K562 (cell line): Measurements from ENCODE around the gene GET4. TPM values are rescaled to one million over a fixed set of nuclear protein-coding genes. Genes with fewer than 3 reads are reported as not detected.

Experiments
- ATAC-seq: fragments of 200-7000 bp; cut with Tn5 transposase; 3 replicates; pipeline ENCODE4 v1.9.1; 2020; ENCODE audit warnings: moderate library complexity
- BruUV-seq: library from RNA; stranded (reverse); fragments of 400-500 nt; replicated peaks from 2 replicates; lab custom pipeline; 2021; lab: Mats Ljungman, UMichigan
- CTCF ChIA-PET: fragments of 300-600 bp; formaldehyde crosslinking; extraction: SDS; loops from one replicate; lab custom pipeline; 2021; ENCODE audit warnings: low intra/inter-chr PET ratio; lab: Yijun Ruan, JAX
- POLR2A ChIA-PET: fragments of 300-600, 350-650 bp; sonication (Branson Sonifier 250); formaldehyde crosslinking; extraction: SDS; loops from one replicate; lab custom pipeline; 2021; ENCODE audit warnings: antibody characterized with exemption, inconsistent platforms; lab: Yijun Ruan, JAX
- DNase-seq, 4 experiments: peaks; one replicate each; pipeline versions ENCODE4 v3.0.0 to v3.0.0-alpha.2; 2011 to 2018; ENCODE audit warnings: low spot score in 3 of 4, mixed read lengths in 3 of 4; ENCODE audit errors: extremely low read depth in 1 of 4
- FAIRE-seq: peaks from 2 replicates; lab custom pipeline; 2011; peaks lifted over from hg19 to GRCh38; lab: Jason Lieb, UNC
- H2AFZ ChIP-seq: 2 replicates; pipeline ENCODE4 v1.6.0; 2011; ENCODE audit warnings: low read depth, low read length, control low read depth, inconsistent platforms
- H3K27ac ChIP-seq: fragments of 200-600 bp; 3 replicates; pipeline ENCODE4 v1.8.0; 2011; ENCODE audit warnings: low read depth, mild to moderate bottlenecking, control low read depth, inconsistent platforms, low read length, moderate library complexity, mixed read lengths; ENCODE audit errors: extremely low read depth
- H3K27me3 ChIP-seq, 2 experiments: fragments of 300-600 bp in 1 of 2; 2 replicates in 1 of 2; 3 replicates in 1 of 2; pipeline versions ENCODE4 v1.6.0 to v1.8.0; 2011; ENCODE audit warnings: inconsistent platforms in 2 of 2, low read length in 2 of 2, mild to moderate bottlenecking in 1 of 2, mixed read lengths in 1 of 2, moderate library complexity in 1 of 2; ENCODE audit not compliant: control insufficient read depth in 2 of 2, insufficient read depth in 2 of 2
- H3K36me3 ChIP-seq: fragments of 300-600 bp; 3 replicates; pipeline ENCODE4 v1.8.0; 2011; ENCODE audit warnings: mild to moderate bottlenecking, low read length, inconsistent platforms; ENCODE audit not compliant: control insufficient read depth, insufficient read depth
- H3K4me1 ChIP-seq, 2 experiments: fragments of 200-600 bp in 1 of 2; replicated peaks in 1 of 2; 2 replicates in 1 of 2; 3 replicates in 1 of 2; pipeline versions ENCODE4 v1.5.1 to v1.8.0; 2011; ENCODE audit warnings: inconsistent platforms in 2 of 2, low read length in 2 of 2, mild to moderate bottlenecking in 1 of 2, mixed read lengths in 1 of 2, moderate library complexity in 1 of 2; ENCODE audit not compliant: control insufficient read depth in 2 of 2, insufficient read depth in 2 of 2
- H3K4me2 ChIP-seq: 2 replicates; pipeline ENCODE4 v1.6.1; 2011; ENCODE audit warnings: low read length, control low read depth, inconsistent platforms, mixed read lengths; ENCODE audit not compliant: insufficient read depth
- H3K4me3 ChIP-seq: fragments of 200-600 bp; sonication (generic), shearing (Covaris generic); 2 replicates; pipeline ENCODE4 v1.5.1; 2016; ENCODE audit warnings: control low read depth, inconsistent platforms
- H3K79me2 ChIP-seq: fragments of 200-600 bp; 3 replicates; pipeline ENCODE4 v1.8.0; 2011; ENCODE audit warnings: low read length, inconsistent platforms; ENCODE audit not compliant: control insufficient read depth, insufficient read depth
- H3K9ac ChIP-seq, 2 experiments: 2 replicates each; pipeline versions ENCODE4 v1.6.0 to v1.6.1; 2011; ENCODE audit warnings: low read depth in 2 of 2, low read length in 2 of 2, control low read depth in 1 of 2, inconsistent platforms in 1 of 2, mild to moderate bottlenecking in 1 of 2, mixed read lengths in 1 of 2; ENCODE audit not compliant: insufficient read depth in 1 of 2
- H3K9me1 ChIP-seq: one replicate; pipeline ENCODE4 v1.6.0; 2011; ENCODE audit warnings: inconsistent platforms, mild to moderate bottlenecking, low read length, moderate library complexity; ENCODE audit not compliant: control insufficient read depth, insufficient read depth
- H3K9me3 ChIP-seq: replicated peaks from 2 replicates; pipeline ENCODE4 v1.5.1; 2011; ENCODE audit warnings: low read depth, low read length, inconsistent platforms; ENCODE audit not compliant: control insufficient read depth, insufficient read depth
- H4K20me1 ChIP-seq: replicated peaks from 2 replicates; pipeline ENCODE4 v1.6.1; 2011; ENCODE audit warnings: low read length, inconsistent platforms, mixed read lengths; ENCODE audit not compliant: control insufficient read depth, insufficient read depth
- CBFA2T2 ChIP-seq: fragments of 450-650 bp; conservative IDR thresholded peaks from 2 replicates; pipeline ENCODE4 v1.6.1; 2017; ENCODE audit warnings: mild to moderate bottlenecking
- FOXA3 ChIP-seq, 2 experiments: fragments of 450-650 bp in 1 of 2; sonication (generic) in 1 of 2; formaldehyde crosslinking; IDR thresholded peaks in 1 of 2; conservative IDR thresholded peaks in 1 of 2; 2 replicates each; pipeline versions ENCODE4 v1.4.0 to v1.8.0; 2020 to 2022; ENCODE audit warnings: mild to moderate bottlenecking in 2 of 2, missing genetic modification reagents in 1 of 2
- GTF2F1 ChIP-seq: IDR thresholded peaks from 2 replicates; pipeline ENCODE4 v1.6.1; 2011; ENCODE audit warnings: low read depth, low read length, improper control_type of control experiment
- KLF1 ChIP-seq: fragments of 450-650 bp; IDR thresholded peaks from 2 replicates; pipeline ENCODE4 v1.6.1; 2016; ENCODE audit warnings: missing genetic modification characterization, missing compliant biosample characterization
- MIER1 ChIP-seq: fragments of 450-650 bp; IDR thresholded peaks from 2 replicates; pipeline ENCODE4 v1.6.1; 2016; ENCODE audit warnings: antibody characterized with exemption, mild to moderate bottlenecking, low read depth
- MXI1 ChIP-seq: IDR thresholded peaks from 2 replicates; pipeline ENCODE4 v1.6.1; 2011; ENCODE audit warnings: low read depth, mild to moderate bottlenecking, improper control_type of control experiment, low read length
- MYBL2 ChIP-seq, 2 experiments: fragments of 450-650 bp in 1 of 2; sonication (generic) in 1 of 2; formaldehyde crosslinking in 1 of 2; IDR thresholded peaks; 2 replicates each; pipeline versions ENCODE4 v1.6.1 to v1.8.1; 2017 to 2022; ENCODE audit warnings: borderline replicate concordance in 1 of 2, inconsistent platforms in 1 of 2, low read depth in 1 of 2, mild to moderate bottlenecking in 1 of 2, missing genetic modification reagents in 1 of 2, moderate library complexity in 1 of 2
- NR4A1 ChIP-seq, 2 experiments: fragments of 250-450 bp in 1 of 2; fragments of 450-650 bp in 1 of 2; sonication (Bioruptor Pico) in 1 of 2; IDR thresholded peaks; 2 replicates each; pipeline versions ENCODE4 v1.4.0 to v1.6.1; 2016 to 2020; ENCODE audit warnings: mild to moderate bottlenecking in 2 of 2, missing compliant biosample characterization in 1 of 2, missing genetic modification characterization in 1 of 2, moderate library complexity in 1 of 2
- RAD51 ChIP-seq: fragments of 450-650 bp; IDR thresholded peaks from 2 replicates; pipeline ENCODE4 v1.7.1; 2016; ENCODE audit warnings: low read depth, mild to moderate bottlenecking, borderline replicate concordance
- SP1 ChIP-seq: sonication (generic); formaldehyde crosslinking; IDR thresholded peaks from 2 replicates; pipeline ENCODE4 v1.8.1; 2022; ENCODE audit warnings: mild to moderate bottlenecking, missing genetic modification reagents
- SREBF2 ChIP-seq: sonication (generic); formaldehyde crosslinking; IDR thresholded peaks from 2 replicates; pipeline ENCODE4 v1.4.0; 2020; ENCODE audit warnings: mild to moderate bottlenecking, missing genetic modification reagents
- TCF3 ChIP-seq: sonication (generic); formaldehyde crosslinking; IDR thresholded peaks from 2 replicates; pipeline ENCODE4 v1.4.0; 2020; ENCODE audit warnings: mild to moderate bottlenecking, missing genetic modification reagents
- ZNF274 ChIP-seq: IDR thresholded peaks from 2 replicates; pipeline ENCODE4 v1.6.1; 2011; ENCODE audit warnings: low read depth, mild to moderate bottlenecking, low read length, moderate library complexity, borderline replicate concordance
- ZNF57 ChIP-seq: fragments of 450-650 bp; formaldehyde crosslinking; IDR thresholded peaks from 2 replicates; pipeline ENCODE4 v1.4.0; 2020; ENCODE audit warnings: mild to moderate bottlenecking, moderate library complexity
- ZNF644 ChIP-seq: fragments of 200-800 bp; sonication (Bioruptor generic); IDR thresholded peaks from 2 replicates; pipeline ENCODE4 v1.6.1; 2016; ENCODE audit warnings: low read depth, missing genetic modification characterization, missing compliant biosample characterization
- ZNF77 ChIP-seq: fragments of 250-450 bp; sonication (Bioruptor Pico); IDR thresholded peaks from 2 replicates; pipeline ENCODE4 v1.5.0; 2020
- ZNF785 ChIP-seq: fragments of 250-450 bp; sonication (Bioruptor Pico); IDR thresholded peaks from 2 replicates; pipeline ENCODE4 v1.4.0; 2020; ENCODE audit warnings: mild to moderate bottlenecking
- WGBS: fragments of 100-300 bp; shearing (Covaris generic); methylation state at CpG from one replicate; pipeline ENCODE4 v1.1.6; 2016; ENCODE audit warnings: low coverage, mixed read lengths; ENCODE audit not compliant: insufficient coverage; ENCODE audit errors: missing lambda C conversion rate; 5-methylcytosine and 5-hydroxymethylcytosine counted together
- in situ Hi-C: fragments of 300-500 bp; cut with MboI; formaldehyde crosslinking; loops from 4 replicates; pipeline ENCODE4 v1.15.0; 2018; ENCODE audit warnings: inconsistent platforms, mixed read lengths
- intact Hi-C: fragments of 100-400 bp; cut with micrococcal nuclease; formaldehyde crosslinking; loops from 2 replicates; pipeline ENCODE4 v1.14.2; 2022
- polyA plus RNA-seq, 8 experiments: library from polyadenylated mRNA; depleted of rRNA in 4 of 8; stranded (reverse) in 5 of 8; unstranded in 3 of 8; fragments of >200 nt; fragmentation: Nextera tagmentation in 2 of 8; fragmentation: Illumina TruSeq in 1 of 8; extraction: Ambion mirVana in 2 of 8; extraction: Trizol in 1 of 8; gene quantifications; 2 replicates each; pipeline versions ENCODE4 v1.2.1 to v1.2.3, GENCODE V29; 2011 to 2014; ENCODE audit warnings: inconsistent platforms in 1 of 8, missing spikeins in 1 of 8
- total RNA-seq, 7 experiments: library from RNA; depleted of rRNA in 6 of 7; stranded (reverse); fragments of >200 nt in 6 of 7; fragmentation: Illumina TruSeq in 2 of 7; extraction: Trizol in 2 of 7; gene quantifications; 2 replicates each; pipeline versions ENCODE4 v1.2.1 to v1.2.3, GENCODE V29; 2011 to 2021; ENCODE audit warnings: low replicate concordance in 1 of 7
- TF ChIP-seq, protein P1 (sequence below): fragments of 450-650 bp; conservative IDR thresholded peaks from 2 replicates; pipeline ENCODE4 v1.6.1; 2016; ENCODE audit warnings: missing genetic modification characterization, low read depth, mild to moderate bottlenecking, missing compliant biosample characterization, moderate library complexity

GET4 gene
- total and polyA plus RNA-seq, 9 of the 15 experiments (the other 6 are each of a cell fraction or from before 2014, with no cell fraction given): 0.99 to 122 (median 40.4) TPM

DNA sequence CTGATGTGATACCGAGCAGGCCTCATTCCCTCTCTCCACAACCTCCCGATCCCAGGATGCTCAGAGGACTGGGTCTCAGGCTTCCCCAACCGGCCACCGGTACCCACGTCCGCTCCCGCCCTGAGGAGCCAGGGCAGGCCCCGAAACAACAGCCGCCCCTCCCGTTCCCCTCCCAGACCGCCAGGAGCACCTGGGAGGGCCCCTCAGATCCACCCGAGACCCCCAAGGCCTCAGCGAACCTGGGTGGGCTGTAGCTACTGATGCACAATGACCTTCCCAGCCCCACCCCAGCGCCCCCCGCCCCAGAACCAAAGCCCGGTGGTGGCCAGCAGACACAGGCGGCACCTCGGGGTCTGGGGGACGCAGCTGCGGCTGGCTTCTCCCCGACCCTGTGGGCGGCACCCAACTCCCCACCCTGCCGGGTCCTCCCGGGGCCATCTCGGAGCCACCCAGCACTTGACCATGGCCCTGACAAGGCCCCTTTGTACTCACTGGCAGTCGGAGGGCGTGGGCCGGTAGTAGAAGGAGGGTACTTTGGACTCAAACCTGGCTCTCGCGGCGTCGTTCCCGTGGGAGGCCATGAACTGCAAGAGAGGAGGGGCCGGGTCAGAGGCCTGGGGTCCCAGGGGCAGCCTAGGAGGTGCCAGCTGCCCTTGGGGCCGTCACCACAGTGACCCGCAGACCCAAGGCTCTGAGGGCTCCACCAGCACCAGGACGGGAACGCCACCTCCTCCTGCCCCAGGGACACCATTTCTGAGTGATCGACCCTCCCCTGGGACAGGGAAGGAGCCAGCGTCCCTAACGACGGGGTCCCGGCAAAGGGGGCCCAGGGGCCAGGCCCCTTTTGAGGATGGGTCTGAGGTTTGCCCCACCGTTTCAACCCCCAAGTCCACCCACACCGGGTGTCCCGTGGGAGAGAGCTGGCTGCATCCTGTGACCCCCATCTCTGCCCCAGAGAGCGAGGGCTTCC lies 50.0 kb downstream of the GET4 start (continued):
- no peak for TF ChIP-seq ZNF644
- no peak for TF ChIP-seq MIER1
- no peak for TF ChIP-seq GTF2F1
- TF ChIP-seq ZNF274: no peak
- TF ChIP-seq TCF3 (CRISPR knock-in tag): no peak
- no peak for TF ChIP-seq MYBL2 (IDR thresholded peaks at IDR 0.05; ENCODE audit: low read depth)
- TF ChIP-seq MYBL2 (CRISPR knock-in tag; IDR thresholded peaks at IDR 0.05; ENCODE audit: borderline replicate concordance): no peak

DNA sequence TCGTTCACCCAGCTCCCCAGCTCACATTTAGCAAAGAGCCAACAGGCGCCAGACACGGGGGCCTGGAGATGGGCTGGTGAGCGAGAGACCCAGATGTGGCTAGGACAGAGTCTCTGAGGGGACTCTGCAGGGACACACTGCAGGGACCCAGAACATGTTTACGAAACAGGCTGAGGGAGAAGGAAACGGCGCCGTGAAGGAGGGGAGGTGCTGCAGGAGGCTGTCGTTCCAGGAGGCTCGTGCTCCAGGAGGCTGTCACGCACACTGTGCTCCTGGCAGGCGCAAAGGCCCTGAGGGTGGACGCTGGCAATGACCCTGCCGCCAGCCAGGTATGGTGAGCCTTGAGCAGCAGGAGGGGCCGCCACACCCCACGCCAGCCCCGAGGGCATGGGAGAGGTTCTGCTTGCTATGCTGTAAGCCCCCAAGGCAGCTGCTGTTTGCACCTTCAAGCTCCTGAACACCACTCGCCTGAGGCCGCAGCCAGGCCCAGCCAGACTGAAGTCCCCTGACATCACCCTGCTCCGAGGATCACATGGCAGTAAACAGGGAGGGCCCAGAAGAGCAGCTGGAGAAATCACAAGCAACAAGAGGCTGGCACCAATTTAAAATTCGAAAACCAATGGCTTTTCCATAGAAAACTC lies 50.8 kb downstream of the GET4 start:
- Histone ChIP-seq H3K9me3 (no peaks in the 10 kb centered on the region), H3K27ac (no peak overlapping the region), H3K27me3 (peaks cover 0 to 37% of the 10 kb centered on the region in 2 experiments; a peak in 3 of 5 replicates), H4K20me1 (no peaks in the 10 kb centered on the region), H3K9me1 (no peaks in the 10 kb centered on the region), H3K4me3 (no peak overlapping the region), H3K79me2 (no peaks in the 10 kb centered on the region), H3K4me2 (no peak overlapping the region), H2AFZ (no peak overlapping the region; the same call in 1 of the 2 replicates), H3K4me1 (peaks cover 10 to 44% of the 10 kb centered on the region in 2 experiments), H3K9ac (peak overlapping the region in 1 of 2 experiments; percentile 35; a peak in 2 of 4 replicates), H3K36me3 (no peaks in the 10 kb centered on the region)
- FAIRE-seq: no peak
- WGBS: 16% methylated on average over 21 of the region's 21 CpGs
- ChIA-PET POLR2A (no interaction called here), CTCF (no interaction called here)
- intact Hi-C loops: no loop called here
- DNase-seq: no peak
- in situ Hi-C loops: no loop called here
- no TSS peak for BruUV-seq
- no peak; the same call in 2 of the 3 replicates for ATAC-seq
- no peak for TF ChIP-seq CBFA2T2
- TF ChIP-seq SREBF2 (CRISPR knock-in tag): no peak
- TF ChIP-seq RAD51: no peak
- TF ChIP-seq SP1 (CRISPR knock-in tag): no peak
- TF ChIP-seq KLF1 (tag): no peak
- TF ChIP-seq ZNF785 (CRISPR knock-in tag): no peak
- no peak for TF ChIP-seq ZNF57
- TF ChIP-seq MXI1: no peak
- TF ChIP-seq, protein P1, sequence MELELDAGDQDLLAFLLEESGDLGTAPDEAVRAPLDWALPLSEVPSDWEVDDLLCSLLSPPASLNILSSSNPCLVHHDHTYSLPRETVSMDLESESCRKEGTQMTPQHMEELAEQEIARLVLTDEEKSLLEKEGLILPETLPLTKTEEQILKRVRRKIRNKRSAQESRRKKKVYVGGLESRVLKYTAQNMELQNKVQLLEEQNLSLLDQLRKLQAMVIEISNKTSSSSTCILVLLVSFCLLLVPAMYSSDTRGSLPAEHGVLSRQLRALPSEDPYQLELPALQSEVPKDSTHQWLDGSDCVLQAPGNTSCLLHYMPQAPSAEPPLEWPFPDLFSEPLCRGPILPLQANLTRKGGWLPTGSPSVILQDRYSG: no peak
- TF ChIP-seq ZNF77 (CRISPR knock-in tag): no peak
- no peak for TF ChIP-seq FOXA3 (CRISPR knock-in tag; conservative IDR thresholded peaks at IDR 0.05 in 1 of 2, IDR thresholded peaks at IDR 0.05 in 1 of 2)
- no peak for TF ChIP-seq NR4A1 (CRISPR knock-in tag; IDR thresholded peaks at IDR 0.05)
- TF ChIP-seq NR4A1 (tag; IDR thresholded peaks at IDR 0.05): no peak
